WI38 (cell line): Measurements from ENCODE around the gene NEK7.

ENCODE experiments used
- H3K4me3 ChIP-seq: 2 replicates; pipeline ENCODE4 v1.5.1; 2011; ENCODE audit warnings: low read depth, mild to moderate bottlenecking, control low read depth, low read length
- TF ChIP-seq, protein P1 (sequence below): IDR thresholded peaks from 2 replicates; pipeline ENCODE4 v1.5.1; 2012; ENCODE audit warnings: low read depth, mild to moderate bottlenecking, control low read depth, low read length

NEK7 gene

DNA sequence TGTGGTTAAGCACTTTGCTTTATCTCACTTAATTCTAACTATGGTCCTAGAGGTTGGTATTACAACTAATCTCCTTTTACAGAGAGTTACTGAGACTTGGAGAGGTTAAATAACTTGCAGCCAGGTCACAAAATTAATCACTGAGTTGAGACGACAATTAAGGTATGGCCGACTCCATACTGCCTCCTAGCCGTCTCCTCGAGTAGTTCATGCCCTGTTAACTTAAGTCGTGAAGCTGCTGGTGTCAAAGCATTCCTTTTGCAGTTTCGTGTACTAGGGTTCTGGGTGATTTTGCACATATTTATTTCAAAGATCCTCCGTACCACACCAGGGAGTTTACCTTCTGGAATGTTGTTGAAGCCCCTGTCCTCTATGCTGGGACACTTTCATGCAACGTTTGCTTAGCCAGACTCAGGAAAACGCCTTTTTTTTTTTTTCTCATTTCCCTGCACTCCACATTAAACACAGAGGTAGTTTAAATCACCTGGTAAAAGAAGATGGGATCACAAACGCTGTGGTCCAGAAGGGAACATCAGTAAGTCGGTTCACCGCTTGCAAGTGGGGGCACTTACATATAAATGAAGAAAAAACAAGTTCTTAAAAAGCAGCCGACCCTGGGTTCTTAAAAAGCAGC is 570 bp upstream of the NEK7 start:
- peak overlapping the region; percentile 74 for H3K4me3 ChIP-seq
- TF ChIP-seq, protein P1, sequence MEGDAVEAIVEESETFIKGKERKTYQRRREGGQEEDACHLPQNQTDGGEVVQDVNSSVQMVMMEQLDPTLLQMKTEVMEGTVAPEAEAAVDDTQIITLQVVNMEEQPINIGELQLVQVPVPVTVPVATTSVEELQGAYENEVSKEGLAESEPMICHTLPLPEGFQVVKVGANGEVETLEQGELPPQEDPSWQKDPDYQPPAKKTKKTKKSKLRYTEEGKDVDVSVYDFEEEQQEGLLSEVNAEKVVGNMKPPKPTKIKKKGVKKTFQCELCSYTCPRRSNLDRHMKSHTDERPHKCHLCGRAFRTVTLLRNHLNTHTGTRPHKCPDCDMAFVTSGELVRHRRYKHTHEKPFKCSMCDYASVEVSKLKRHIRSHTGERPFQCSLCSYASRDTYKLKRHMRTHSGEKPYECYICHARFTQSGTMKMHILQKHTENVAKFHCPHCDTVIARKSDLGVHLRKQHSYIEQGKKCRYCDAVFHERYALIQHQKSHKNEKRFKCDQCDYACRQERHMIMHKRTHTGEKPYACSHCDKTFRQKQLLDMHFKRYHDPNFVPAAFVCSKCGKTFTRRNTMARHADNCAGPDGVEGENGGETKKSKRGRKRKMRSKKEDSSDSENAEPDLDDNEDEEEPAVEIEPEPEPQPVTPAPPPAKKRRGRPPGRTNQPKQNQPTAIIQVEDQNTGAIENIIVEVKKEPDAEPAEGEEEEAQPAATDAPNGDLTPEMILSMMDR: peak; percentile 71

DNA sequence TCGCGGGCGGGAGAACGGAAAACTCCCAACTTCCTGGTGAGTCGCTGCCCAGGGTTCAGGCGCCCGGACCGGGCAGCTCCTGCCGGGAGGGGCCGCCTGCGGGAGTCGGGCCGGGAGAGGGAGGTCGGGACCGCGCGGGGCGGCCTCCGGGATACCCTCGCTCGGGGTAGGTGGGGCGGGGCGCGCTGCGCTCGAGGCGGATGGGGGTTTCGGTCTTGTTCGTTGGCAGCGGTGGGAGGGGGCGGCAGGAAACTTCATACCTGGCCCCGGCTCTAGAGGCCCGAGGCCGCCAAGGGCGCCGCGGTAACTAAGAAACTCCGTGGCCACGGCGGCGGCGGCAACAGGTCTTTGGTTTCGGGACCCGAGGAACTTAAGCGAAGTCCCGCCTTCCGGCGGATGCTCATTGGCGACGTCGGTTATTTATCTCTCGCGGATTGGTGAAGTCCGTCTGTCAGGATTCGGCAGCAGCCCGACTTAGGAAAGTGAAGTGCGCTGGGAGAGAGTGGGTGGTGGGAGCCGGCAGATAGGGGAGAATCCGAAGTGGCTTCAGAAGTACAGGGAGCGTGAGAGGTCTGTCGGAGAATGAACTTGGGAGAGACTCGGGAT is 546 bp downstream of the NEK7 start:
- H3K4me3 ChIP-seq: peak overlapping the region; percentile 74

DNA sequence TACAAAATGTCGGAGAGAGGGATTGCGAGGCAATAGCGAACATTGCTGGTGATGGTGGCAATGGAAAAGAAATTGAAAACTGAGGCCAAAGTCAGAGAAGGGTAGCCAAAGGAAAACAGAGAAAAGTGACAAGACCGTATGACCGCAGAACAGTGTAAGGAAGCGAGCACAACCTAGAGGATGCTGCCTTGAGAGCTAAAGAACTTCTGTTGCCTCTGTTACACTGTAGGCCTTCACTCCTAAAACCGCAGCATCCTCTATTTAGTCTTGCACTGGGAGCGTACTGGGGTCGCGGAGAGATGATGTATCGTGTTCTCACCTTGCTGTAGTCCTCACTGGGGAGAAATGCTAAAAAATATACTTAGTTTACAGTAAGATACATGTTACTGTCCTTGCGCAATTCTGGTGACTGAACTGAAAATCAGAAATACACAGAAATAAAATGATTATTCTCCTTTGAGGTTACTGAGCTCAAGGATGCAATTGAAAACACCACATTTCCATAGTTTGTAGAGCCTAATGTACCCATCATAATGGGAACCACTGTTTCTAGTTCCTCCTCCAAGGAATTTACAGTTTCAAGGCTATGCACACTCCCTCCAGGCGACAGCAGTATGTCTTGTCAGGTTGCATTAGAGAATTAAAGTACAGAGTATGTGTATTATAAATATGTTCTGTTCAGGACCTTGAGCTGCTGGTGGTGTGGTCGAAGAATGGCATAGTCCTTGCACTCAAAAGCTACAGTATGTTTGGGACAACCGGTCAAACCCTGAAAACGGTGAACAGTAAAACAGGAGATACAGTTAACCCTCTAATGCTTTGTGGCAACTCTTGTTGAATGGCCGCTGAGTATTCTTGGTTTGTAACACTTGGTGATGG is 1.3 kb downstream of the NEK7 start:
- TF ChIP-seq, protein P1: no peak

More for the DNA sequence above, 546 bp downstream of the NEK7 start:
- TF ChIP-seq, protein P1: no peak

DNA sequence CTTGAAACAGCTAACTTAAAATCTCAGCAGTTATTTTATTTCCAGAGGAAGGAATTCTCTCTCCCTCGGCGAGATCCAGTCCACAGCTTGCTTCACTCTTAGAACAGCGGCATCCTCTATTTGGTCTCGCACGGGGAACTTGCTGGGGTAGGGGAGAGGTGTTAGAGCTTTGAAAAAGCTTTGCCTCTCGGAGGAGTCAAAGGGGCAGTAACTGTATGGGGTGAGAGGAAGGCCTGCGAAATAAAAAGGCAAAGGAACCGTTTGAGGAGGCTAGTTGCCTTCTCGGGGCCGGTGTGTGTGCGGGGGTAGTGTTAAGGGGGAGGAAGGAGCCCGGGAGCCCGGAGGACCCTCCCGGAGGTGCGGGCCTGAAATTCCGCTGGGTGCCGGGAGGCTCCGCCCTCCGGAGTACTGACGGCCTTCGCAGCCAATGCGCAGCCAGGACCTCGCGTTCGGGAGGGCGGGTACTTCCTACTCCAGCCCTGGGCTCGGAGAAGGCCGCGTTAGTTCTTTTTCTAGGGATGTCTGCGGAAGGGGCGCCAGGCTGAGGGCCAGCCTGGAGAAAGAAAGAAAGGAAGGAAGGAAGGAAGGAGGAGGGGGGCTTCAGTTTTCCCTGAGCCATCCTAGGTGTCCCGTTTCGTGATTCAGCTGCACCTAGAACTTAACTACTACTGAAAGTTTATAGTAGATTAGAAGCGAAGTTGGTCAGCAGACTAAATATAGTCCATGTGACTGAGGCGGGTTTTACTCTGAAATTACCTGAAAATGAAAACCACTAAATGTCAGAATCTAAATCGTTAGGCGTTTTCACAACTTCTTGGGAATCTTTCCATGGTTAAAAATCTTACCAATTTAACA is 2.2 kb downstream of the NEK7 start:
- H3K4me3 ChIP-seq: peak overlapping the region; percentile 74
- TF ChIP-seq, protein P1: no peak

More for the DNA sequence above, 1.3 kb downstream of the NEK7 start:
- peak overlapping the region; percentile 74 for H3K4me3 ChIP-seq

DNA sequence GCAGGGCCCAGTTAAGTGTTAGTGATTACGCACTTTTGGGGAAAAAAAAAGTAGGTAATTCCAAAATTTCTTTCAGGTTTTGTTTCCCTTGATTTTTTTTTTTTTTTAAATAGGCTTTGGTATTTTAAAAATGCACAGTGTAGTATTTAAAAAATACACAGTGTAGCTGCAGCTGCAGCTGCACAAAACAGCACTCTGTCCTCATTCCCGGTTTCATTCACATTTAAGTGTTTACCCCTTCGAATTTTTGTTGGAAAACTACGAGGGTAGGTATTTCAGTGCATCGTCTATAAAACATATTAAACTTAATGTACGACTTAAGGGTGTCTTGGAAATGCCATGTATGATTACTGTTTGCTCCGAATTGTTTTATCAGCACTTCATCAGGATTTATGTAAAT is 3.4 kb downstream of the NEK7 start:
- TF ChIP-seq, protein P1: no peak
- H3K4me3 ChIP-seq: peak overlapping the region; percentile 74

DNA sequence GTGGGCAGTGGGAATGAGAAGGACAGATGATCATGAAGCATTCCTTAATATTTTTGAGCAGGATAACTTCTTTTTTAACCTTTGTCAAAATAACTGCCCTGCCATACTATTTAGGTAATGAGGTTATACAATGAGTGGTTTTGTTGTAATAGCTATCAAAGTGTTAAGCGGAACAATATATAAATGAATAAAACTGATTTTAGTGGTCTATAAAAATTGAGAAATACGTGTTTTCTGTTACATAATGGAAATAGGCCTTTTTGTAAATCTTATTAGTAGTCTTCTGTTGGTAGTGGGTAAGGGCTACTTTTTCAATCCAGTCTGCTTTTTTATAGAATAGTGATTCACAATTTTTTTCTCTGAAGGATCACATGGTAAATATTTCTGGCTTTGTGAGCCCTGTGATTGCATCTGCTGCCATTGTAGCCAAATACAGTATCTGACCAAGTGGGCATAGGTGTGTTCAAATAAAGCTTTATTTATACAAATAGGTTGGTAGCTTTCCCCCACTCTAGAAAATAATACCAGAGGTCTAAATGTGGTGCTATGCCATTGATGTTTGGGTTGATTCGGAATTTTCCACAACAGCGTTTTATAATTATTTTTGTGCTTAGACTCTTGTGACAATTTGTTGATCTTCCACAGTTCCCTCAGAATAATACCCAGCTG is 4.3 kb downstream of the NEK7 start:
- TF ChIP-seq, protein P1: no peak
- no peak overlapping the region for H3K4me3 ChIP-seq
